HL-60 (cell line): ENCODE data around the gene IGFBP6.

Experiments used
- GABPA ChIP-seq: IDR thresholded peaks from 2 replicates; pipeline ENCODE4 v1.6.1; 2012; ENCODE audit warnings: low read depth
- POLR2AphosphoS5 ChIP-seq: IDR thresholded peaks from 2 replicates; pipeline ENCODE4 v1.6.1; 2012; ENCODE audit warnings: low read depth
- REST ChIP-seq: IDR thresholded peaks from 2 replicates; pipeline ENCODE4 v1.6.1; 2012; ENCODE audit warnings: low read depth; ENCODE audit not compliant: insufficient replicate concordance
- SPI1 ChIP-seq: IDR thresholded peaks from 2 replicates; pipeline ENCODE4 v1.6.1; 2012; ENCODE audit warnings: low read depth, mild to moderate bottlenecking, borderline replicate concordance
- TF ChIP-seq, protein P1 (sequence below): IDR thresholded peaks from one replicate; pipeline ENCODE4 v1.5.1; 2011; ENCODE audit warnings: low read length, control low read depth, inconsistent platforms; ENCODE audit not compliant: insufficient read depth

DNA sequence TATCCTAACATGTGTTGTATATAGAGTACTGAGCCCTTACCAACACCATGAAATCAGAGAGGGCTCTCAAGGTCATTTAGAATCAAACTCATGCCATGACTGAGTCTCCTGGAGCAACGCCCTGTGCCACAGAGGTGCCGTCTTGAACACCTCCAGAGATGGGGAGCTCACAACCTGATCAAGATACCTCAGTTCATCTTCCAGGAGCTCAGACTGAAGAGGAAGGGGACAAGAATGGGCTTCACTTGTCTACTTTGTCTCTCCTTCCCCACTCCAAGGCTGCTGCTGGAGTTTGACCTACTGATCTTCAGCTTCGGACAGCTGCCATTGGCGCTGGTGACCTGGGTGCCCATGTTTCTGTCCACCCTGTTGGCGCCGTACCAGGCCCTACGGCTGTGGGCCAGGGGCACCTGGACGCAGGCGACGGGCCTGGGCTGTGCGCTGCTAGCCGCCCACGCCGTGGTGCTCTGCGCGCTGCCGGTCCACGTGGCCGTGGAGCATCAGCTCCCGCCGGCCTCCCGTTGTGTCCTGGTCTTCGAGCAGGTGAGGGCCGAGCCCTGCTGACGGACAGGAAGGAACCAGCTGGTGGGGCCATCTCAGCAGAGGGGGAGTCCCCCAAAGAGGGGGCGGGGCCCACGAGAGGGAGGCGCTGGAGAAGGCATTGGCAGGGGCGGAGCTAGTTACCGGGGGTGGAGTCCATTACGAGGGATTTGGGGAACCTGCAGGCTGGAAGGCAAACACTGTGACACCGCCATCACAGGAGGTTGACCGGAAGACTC, 17.8 kb downstream of the IGFBP6 start:
- TF ChIP-seq POLR2AphosphoS5 (no peak), SPI1 (no peak), REST (no peak), GABPA (no peak)
- TF ChIP-seq, protein P1, sequence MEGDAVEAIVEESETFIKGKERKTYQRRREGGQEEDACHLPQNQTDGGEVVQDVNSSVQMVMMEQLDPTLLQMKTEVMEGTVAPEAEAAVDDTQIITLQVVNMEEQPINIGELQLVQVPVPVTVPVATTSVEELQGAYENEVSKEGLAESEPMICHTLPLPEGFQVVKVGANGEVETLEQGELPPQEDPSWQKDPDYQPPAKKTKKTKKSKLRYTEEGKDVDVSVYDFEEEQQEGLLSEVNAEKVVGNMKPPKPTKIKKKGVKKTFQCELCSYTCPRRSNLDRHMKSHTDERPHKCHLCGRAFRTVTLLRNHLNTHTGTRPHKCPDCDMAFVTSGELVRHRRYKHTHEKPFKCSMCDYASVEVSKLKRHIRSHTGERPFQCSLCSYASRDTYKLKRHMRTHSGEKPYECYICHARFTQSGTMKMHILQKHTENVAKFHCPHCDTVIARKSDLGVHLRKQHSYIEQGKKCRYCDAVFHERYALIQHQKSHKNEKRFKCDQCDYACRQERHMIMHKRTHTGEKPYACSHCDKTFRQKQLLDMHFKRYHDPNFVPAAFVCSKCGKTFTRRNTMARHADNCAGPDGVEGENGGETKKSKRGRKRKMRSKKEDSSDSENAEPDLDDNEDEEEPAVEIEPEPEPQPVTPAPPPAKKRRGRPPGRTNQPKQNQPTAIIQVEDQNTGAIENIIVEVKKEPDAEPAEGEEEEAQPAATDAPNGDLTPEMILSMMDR, result no peak
